AG04449 (cell line): ENCODE data around the gene POLR2F.
"Not testable (repeated sequence)": the region's sequence is repeated elsewhere in the genome, so short reads cannot be mapped to it uniquely, and the experiment has no call there.

Experiments
- CTCF ChIA-PET: fragments of 350-600 bp; formaldehyde crosslinking; extraction: SDS; loops from one replicate; lab custom pipeline; 2021; ENCODE audit warnings: antibody characterized with exemption; lab: Yijun Ruan, JAX
- POLR2A ChIA-PET: fragments of 400-600, 350-600 bp; formaldehyde crosslinking; extraction: SDS; loops from one replicate; lab custom pipeline; 2020; ENCODE audit warnings: antibody characterized with exemption, inconsistent platforms; lab: Yijun Ruan, JAX
- DNase-seq: peaks from one replicate; pipeline ENCODE4 v3.0.0-alpha.2; 2010; ENCODE audit warnings: low read depth, low spot score
- H3K4me3 ChIP-seq: 2 replicates; pipeline ENCODE4 v1.5.1; 2011; ENCODE audit warnings: low read depth, mild to moderate bottlenecking, control low read depth, low read length
- CTCF ChIP-seq: IDR thresholded peaks from one replicate; pipeline ENCODE4 v1.5.1; 2011; ENCODE audit warnings: mild to moderate bottlenecking, moderate library complexity, low read length, control low read depth, inconsistent platforms; ENCODE audit not compliant: insufficient read depth; ENCODE audit errors: missing control alignments

The POLR2F gene

GRCh38 chr22:37971475-37972434 lies 18.3 kb downstream of the POLR2F start:
- H3K4me3 ChIP-seq, result no peak overlapping the region
- TF ChIP-seq CTCF, result no peak
- POLR2A ChIA-PET, result no interaction called here
- CTCF ChIA-PET, result interaction anchor here (1.0 to 2.5 kb wide), 5 partner anchors 8 to 154 kb away, joined by 3 to 12 read pairs (median 4); no protein-coding TSS in a partner anchor
- no peak for DNase-seq

- ChIA-PET POLR2A (no interaction called here), CTCF (interaction anchor here (1.0 to 6.6 kb wide), 3 partner anchors 8 to 154 kb away, joined by 3 to 52 read pairs (median 4); no protein-coding TSS in a partner anchor)
- no peak for DNase-seq
- no peak overlapping the region for H3K4me3 ChIP-seq
- TF ChIP-seq CTCF, result no peak
Measured at GRCh38 chr22:37972527-37972926, 19.0 kb downstream of the POLR2F start.

- CTCF ChIA-PET, result interaction anchor here (6.6 kb wide), 1 partner anchor 9 kb away, joined by 52 read pairs; no protein-coding TSS in a partner anchor
Measured at GRCh38 chr22:37973271-37974170, 20.0 kb downstream of the POLR2F start.

GRCh38 chr22:37975153-37975552 lies 21.7 kb downstream of the POLR2F start:
- ChIA-PET POLR2A (no interaction called here), CTCF (interaction anchor here (1.1 to 6.6 kb wide), 2 partner anchors 10 to 157 kb away, joined by 3 to 52 read pairs; no protein-coding TSS in a partner anchor)
- DNase-seq, result no peak
- TF ChIP-seq CTCF, result no peak
- H3K4me3 ChIP-seq, result no peak overlapping the region

More at GRCh38 chr22:37973271-37974170, 20.0 kb downstream of the POLR2F start:
- H3K4me3 ChIP-seq, result no peak overlapping the region
- TF ChIP-seq CTCF, result no peak
- DNase-seq, result no peak
- POLR2A ChIA-PET, result no interaction called here

GRCh38 chr22:37976022-37976421 lies 22.5 kb downstream of the POLR2F start:
- CTCF ChIA-PET, result interaction anchor here (1.1 to 6.6 kb wide), 2 partner anchors 11 to 158 kb away, joined by 3 to 52 read pairs; no protein-coding TSS in a partner anchor
- DNase-seq, POLR2A ChIA-PET, H3K4me3 ChIP-seq: not testable (repeated sequence)

- CTCF ChIA-PET, result interaction anchor here (0.8 to 6.6 kb wide), 2 partner anchors 12 to 13 kb away, joined by 3 to 52 read pairs; no protein-coding TSS in a partner anchor
- no peak overlapping the region for H3K4me3 ChIP-seq
- TF ChIP-seq CTCF, result no peak
- DNase-seq, result no peak
- POLR2A ChIA-PET, result no interaction called here
Measured at GRCh38 chr22:37976547-37976946, 23.0 kb downstream of the POLR2F start.
